Keratinocyte (primary cell): ENCODE results near the gene UBFD1. TPM values are rescaled to one million over a fixed set of nuclear protein-coding genes. Genes with fewer than 3 reads are reported as not detected.

ENCODE experiments used
- DNase-seq: peaks from one replicate; pipeline ENCODE4 v3.0.0-alpha.2; 2011; ENCODE audit warnings: low read depth, missing footprints, low spot score
- FAIRE-seq: peaks from 2 replicates; lab custom pipeline; 2011; peaks lifted over from hg19 to GRCh38; lab: Jason Lieb, UNC
- H2AFZ ChIP-seq: 2 replicates; pipeline ENCODE4 v1.6.0; 2012; ENCODE audit warnings: low read length, control low read depth, inconsistent platforms; ENCODE audit not compliant: control insufficient read depth
- H3K27ac ChIP-seq: 2 replicates; pipeline ENCODE4 v1.5.1; 2011; ENCODE audit warnings: low read length; ENCODE audit not compliant: control insufficient read depth, insufficient read depth
- H3K27me3 ChIP-seq: 3 replicates; pipeline ENCODE4 v1.6.0; 2011; ENCODE audit warnings: low read length; ENCODE audit not compliant: control insufficient read depth, insufficient read depth; ENCODE audit errors: extremely low read depth
- H3K36me3 ChIP-seq, 2 experiments: 2 replicates in 1 of 2; 3 replicates in 1 of 2; pipeline ENCODE4 v1.5.1; 2011; ENCODE audit warnings: low read length in 2 of 2, mild to moderate bottlenecking in 1 of 2; ENCODE audit not compliant: control insufficient read depth in 2 of 2, insufficient read depth in 2 of 2; ENCODE audit errors: extremely low read depth in 1 of 2
- H3K4me1 ChIP-seq: 3 replicates; pipeline ENCODE4 v1.5.1; 2011; ENCODE audit warnings: low read length; ENCODE audit not compliant: control insufficient read depth, insufficient read depth; ENCODE audit errors: extremely low read depth
- H3K4me2 ChIP-seq: 3 replicates; pipeline ENCODE4 v1.6.0; 2011; ENCODE audit warnings: low read depth, low read length; ENCODE audit not compliant: control insufficient read depth, insufficient read depth; ENCODE audit errors: extremely low read depth
- H3K4me3 ChIP-seq, 3 experiments: fragments of 200-600 bp in 1 of 3; sonication (generic) in 1 of 3; 2 replicates in 2 of 3; 3 replicates in 1 of 3; pipeline ENCODE4 v1.5.1; 2011 to 2016; ENCODE audit warnings: low read length in 3 of 3, mild to moderate bottlenecking in 3 of 3, control low read depth in 2 of 3, inconsistent platforms in 1 of 3, low read depth in 1 of 3, mixed read lengths in 1 of 3, mixed run types in 1 of 3, moderate library complexity in 1 of 3; ENCODE audit not compliant: control insufficient read depth in 2 of 3, insufficient read depth in 2 of 3; ENCODE audit errors: extremely low read depth in 1 of 3
- H3K79me2 ChIP-seq: 2 replicates; pipeline ENCODE4 v1.6.0; 2012; ENCODE audit warnings: low read length; ENCODE audit not compliant: control insufficient read depth, insufficient read depth
- H3K9ac ChIP-seq: 3 replicates; pipeline ENCODE4 v1.6.0; 2011; ENCODE audit warnings: low read length; ENCODE audit not compliant: control insufficient read depth, insufficient read depth; ENCODE audit errors: extremely low read depth
- H3K9me1 ChIP-seq: 3 replicates; pipeline ENCODE4 v1.6.0; 2011; ENCODE audit warnings: low read length; ENCODE audit not compliant: control insufficient read depth, insufficient read depth; ENCODE audit errors: extremely low read depth
- H3K9me3 ChIP-seq: 2 replicates; pipeline ENCODE4 v1.5.1; 2012; ENCODE audit warnings: low read depth, low read length; ENCODE audit not compliant: control insufficient read depth
- H4K20me1 ChIP-seq: 3 replicates; pipeline ENCODE4 v1.6.0; 2011; ENCODE audit warnings: low read length; ENCODE audit not compliant: control insufficient read depth, insufficient read depth; ENCODE audit errors: extremely low read depth
- EZH2 ChIP-seq: IDR thresholded peaks from one replicate; pipeline ENCODE4 v1.6.1; 2012; ENCODE audit warnings: inconsistent platforms, mild to moderate bottlenecking, low read length, moderate library complexity
- dilution Hi-C: fragments of 300-500 bp; cut with MboI; formaldehyde crosslinking; loops from one replicate; pipeline ENCODE4 v1.7.0; 2020; ENCODE audit warnings: low sequenced_read_pairs; ENCODE audit not compliant: extremely low pct_ligation_motif_present
- polyA plus RNA-seq, 5 experiments: library from polyadenylated mRNA; depleted of rRNA in 3 of 5; stranded (reverse) in 3 of 5; stranded (forward) in 1 of 5; unstranded in 1 of 5; fragments of >200 nt; gene quantifications; 1 replicate in 1 of 5; 2 replicates in 3 of 5; 3 replicates in 1 of 5; pipeline versions ENCODE4 v1.2.1 to v1.2.3, GENCODE V29; 2011 to 2012; ENCODE audit warnings: missing spikeins in 2 of 5, low read depth in 1 of 5, low replicate concordance in 1 of 5
- TF ChIP-seq, protein P1 (sequence below), 3 experiments: IDR thresholded peaks in 1 of 3; conservative IDR thresholded peaks in 1 of 3; optimal IDR thresholded peaks in 1 of 3; 2 replicates in 2 of 3; 3 replicates in 1 of 3; pipeline versions ENCODE3 to v1.5.1; 2011; ENCODE audit warnings: low read length in 3 of 3, mild to moderate bottlenecking in 3 of 3, moderate library complexity in 2 of 3, control low read depth in 1 of 3, inconsistent platforms in 1 of 3; ENCODE audit not compliant: insufficient read depth in 2 of 3; ENCODE audit errors: extremely low read depth in 1 of 3

UBFD1 gene
- polyA plus RNA-seq, 1 donor (not counting 4 experiments of a cell fraction or from before 2014, with no cell fraction given) = 36.3 TPM

DNA sequence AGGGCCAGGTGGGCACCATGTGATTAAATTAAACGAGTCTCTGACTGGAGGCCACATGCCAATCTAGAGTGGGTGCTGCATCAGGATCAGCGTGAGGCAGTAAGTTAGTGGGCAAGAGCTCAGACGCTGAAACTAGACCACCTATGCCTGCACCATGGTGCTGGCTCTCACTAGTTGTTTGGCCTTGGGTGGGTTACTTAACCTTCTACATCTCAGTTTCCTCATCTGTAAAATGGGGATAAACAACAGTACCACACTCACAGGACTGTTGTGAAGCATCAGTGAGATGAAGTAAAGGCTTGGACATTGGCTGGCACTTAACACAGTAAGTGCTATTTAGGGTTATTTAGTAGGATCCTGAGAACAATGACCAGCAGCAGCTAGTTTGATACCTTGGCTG is 32.7 kb downstream of the UBFD1 start:
- DNase-seq (no peak), FAIRE-seq (no peak)
- peaks cover 5% of the 10 kb centered on the region for H3K4me1 ChIP-seq
- no peak overlapping the region for H2AFZ ChIP-seq
- H3K9me1 ChIP-seq = no peaks in the 10 kb centered on the region
- H3K4me3 ChIP-seq = no peak overlapping the region
- dilution Hi-C loops = no loop called here
- no peak overlapping the region for H3K4me2 ChIP-seq
- peaks cover 7% of the 10 kb centered on the region for H4K20me1 ChIP-seq
- H3K9ac ChIP-seq = no peak overlapping the region
- peaks cover 30 to 38% of the 10 kb centered on the region in 2 experiments for H3K36me3 ChIP-seq
- no peaks in the 10 kb centered on the region for H3K27me3 ChIP-seq
- H3K27ac ChIP-seq = no peak overlapping the region
- TF ChIP-seq, protein P1, sequence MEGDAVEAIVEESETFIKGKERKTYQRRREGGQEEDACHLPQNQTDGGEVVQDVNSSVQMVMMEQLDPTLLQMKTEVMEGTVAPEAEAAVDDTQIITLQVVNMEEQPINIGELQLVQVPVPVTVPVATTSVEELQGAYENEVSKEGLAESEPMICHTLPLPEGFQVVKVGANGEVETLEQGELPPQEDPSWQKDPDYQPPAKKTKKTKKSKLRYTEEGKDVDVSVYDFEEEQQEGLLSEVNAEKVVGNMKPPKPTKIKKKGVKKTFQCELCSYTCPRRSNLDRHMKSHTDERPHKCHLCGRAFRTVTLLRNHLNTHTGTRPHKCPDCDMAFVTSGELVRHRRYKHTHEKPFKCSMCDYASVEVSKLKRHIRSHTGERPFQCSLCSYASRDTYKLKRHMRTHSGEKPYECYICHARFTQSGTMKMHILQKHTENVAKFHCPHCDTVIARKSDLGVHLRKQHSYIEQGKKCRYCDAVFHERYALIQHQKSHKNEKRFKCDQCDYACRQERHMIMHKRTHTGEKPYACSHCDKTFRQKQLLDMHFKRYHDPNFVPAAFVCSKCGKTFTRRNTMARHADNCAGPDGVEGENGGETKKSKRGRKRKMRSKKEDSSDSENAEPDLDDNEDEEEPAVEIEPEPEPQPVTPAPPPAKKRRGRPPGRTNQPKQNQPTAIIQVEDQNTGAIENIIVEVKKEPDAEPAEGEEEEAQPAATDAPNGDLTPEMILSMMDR (optimal IDR thresholded peaks at IDR 0.05 in 1 of 3, IDR thresholded peaks at IDR 0.05 in 1 of 3, conservative IDR thresholded peaks at IDR 0.05 in 1 of 3; ENCODE audit: extremely low read depth in 1 of 3, insufficient read depth in 2 of 3, low read length in 3 of 3) = no peak
- TF ChIP-seq EZH2 = no peak
- H3K79me2 ChIP-seq = peaks cover 78% of the 10 kb centered on the region
- H3K9me3 ChIP-seq = no peaks in the 10 kb centered on the region

DNA sequence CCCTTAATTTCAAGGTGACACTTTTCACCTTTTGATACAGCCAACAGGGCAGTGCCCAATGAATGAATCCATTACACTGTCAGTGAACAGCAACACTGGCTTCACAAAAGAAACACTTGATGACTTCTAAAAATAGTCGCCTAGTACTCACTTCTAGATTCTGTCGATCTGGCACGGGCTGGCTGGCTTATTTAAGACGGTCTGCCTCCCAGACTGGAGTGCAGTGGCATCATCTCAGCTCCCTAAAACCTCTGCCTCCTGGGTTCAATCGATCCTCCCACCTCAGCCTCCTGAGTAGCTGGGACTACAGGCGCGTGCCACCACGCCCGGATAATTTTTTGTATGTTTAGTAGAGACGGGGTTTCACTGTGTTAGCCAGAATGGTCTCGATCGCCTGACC is 36.7 kb downstream of the UBFD1 start:
- Histone ChIP-seq H3K36me3 (peaks cover 21 to 36% of the 10 kb centered on the region in 2 experiments), H3K79me2 (peaks cover 66% of the 10 kb centered on the region), H3K4me1 (peaks cover 7% of the 10 kb centered on the region), H3K27me3 (no peaks in the 10 kb centered on the region), H3K9me3 (no peaks in the 10 kb centered on the region), H3K9me1 (no peaks in the 10 kb centered on the region), H3K4me2 (no peak overlapping the region), H3K9ac (no peak overlapping the region), H3K27ac (no peak overlapping the region), H4K20me1 (peaks cover 5% of the 10 kb centered on the region), H3K4me3 (no peak overlapping the region), H2AFZ (no peak overlapping the region)
- no peak for FAIRE-seq
- no peak for DNase-seq
- TF ChIP-seq EZH2 = no peak
- TF ChIP-seq, protein P1 (optimal IDR thresholded peaks at IDR 0.05 in 1 of 3, IDR thresholded peaks at IDR 0.05 in 1 of 3, conservative IDR thresholded peaks at IDR 0.05 in 1 of 3; ENCODE audit: extremely low read depth in 1 of 3, insufficient read depth in 2 of 3, low read length in 3 of 3) = no peak
- dilution Hi-C loops = no loop called here
